IMR-90 (cell line): ENCODE results near the gene LAMA2. TPM values are rescaled to one million over a fixed set of nuclear protein-coding genes. Genes with fewer than 3 reads are reported as not detected.

Experiments used
- ATAC-seq: fragments of 200-7000 bp; cut with Tn5 transposase; 2 replicates; pipeline ENCODE4 v1.9.1; 2020; ENCODE audit warnings: low read depth, mild to moderate bottlenecking, moderate library complexity
- BruUV-seq: library from RNA; stranded (reverse); fragments of 400-500 nt; replicated peaks from 2 replicates; lab custom pipeline; 2021; lab: Mats Ljungman, UMichigan
- CTCF ChIA-PET: fragments of 300-600 bp; formaldehyde crosslinking; extraction: SDS; loops from one replicate; lab custom pipeline; 2021; ENCODE audit warnings: antibody characterized with exemption; lab: Yijun Ruan, JAX
- POLR2A ChIA-PET: fragments of 300-600 bp; sonication (Branson Sonifier 250); formaldehyde crosslinking; loops from one replicate; lab custom pipeline; 2022; ENCODE audit warnings: antibody characterized with exemption; ENCODE audit not compliant: unreplicated experiment; lab: Charles Lee
- DNase-seq: peaks from one replicate; pipeline ENCODE4 v3.0.0; 2013
- H2AFZ ChIP-seq: replicated peaks from 2 replicates; pipeline ENCODE3; 2013; ENCODE audit warnings: low read length, mild to moderate bottlenecking; ENCODE audit not compliant: poor library complexity
- H2AK5ac ChIP-seq: 2 replicates; pipeline ENCODE4 v1.6.1; 2013; ENCODE audit warnings: low read depth, low read length, inconsistent platforms
- H2AK9ac ChIP-seq: replicated peaks from 2 replicates; pipeline ENCODE3; 2013; ENCODE audit warnings: mild to moderate bottlenecking, low read depth, low read length, moderate library complexity; ENCODE audit not compliant: poor library complexity
- H2BK120ac ChIP-seq: 2 replicates; pipeline ENCODE4 v1.6.1; 2013; ENCODE audit warnings: low read depth, low read length, inconsistent platforms
- H2BK15ac ChIP-seq: 3 replicates; pipeline ENCODE4 v1.6.1; 2013; ENCODE audit warnings: low read depth, low read length, inconsistent platforms
- H2BK20ac ChIP-seq: 2 replicates; pipeline ENCODE4 v1.6.1; 2013; ENCODE audit warnings: low read depth, mild to moderate bottlenecking, inconsistent platforms, low read length, moderate library complexity
- H2BK5ac ChIP-seq: 2 replicates; pipeline ENCODE4 v1.6.1; 2013; ENCODE audit warnings: mild to moderate bottlenecking, low read depth, low read length, inconsistent platforms; ENCODE audit not compliant: poor library complexity, severe bottlenecking
- H3K14ac ChIP-seq: replicated peaks from 2 replicates; pipeline ENCODE4 v1.6.1; 2013; ENCODE audit warnings: low read depth, low read length, inconsistent platforms
- H3K18ac ChIP-seq: 2 replicates; pipeline ENCODE4 v1.6.1; 2013; ENCODE audit warnings: low read depth, low read length, control low read depth
- H3K23ac ChIP-seq: 2 replicates; pipeline ENCODE4 v1.6.1; 2013; ENCODE audit warnings: low read depth, low read length, inconsistent platforms
- H3K27ac ChIP-seq: 2 replicates; pipeline ENCODE4 v1.5.1; 2013; ENCODE audit warnings: mild to moderate bottlenecking, control low read depth, low read length; ENCODE audit not compliant: insufficient read depth
- H3K27me3 ChIP-seq: 2 replicates; pipeline ENCODE4 v1.6.1; 2013; ENCODE audit warnings: low read length; ENCODE audit not compliant: control insufficient read depth, insufficient read depth
- H3K36me3 ChIP-seq: 2 replicates; pipeline ENCODE4 v1.6.1; 2013; ENCODE audit warnings: low read length, mixed read lengths; ENCODE audit not compliant: control insufficient read depth, insufficient read depth
- H3K4ac ChIP-seq: 2 replicates; pipeline ENCODE4 v1.6.1; 2013; ENCODE audit warnings: low read depth, low read length, inconsistent platforms
- H3K4me1 ChIP-seq: 2 replicates; pipeline ENCODE4 v1.6.1; 2013; ENCODE audit warnings: low read length, mixed read lengths; ENCODE audit not compliant: control insufficient read depth, insufficient read depth
- H3K4me2 ChIP-seq: 2 replicates; pipeline ENCODE4 v1.6.1; 2013; ENCODE audit warnings: low read depth, mild to moderate bottlenecking, control low read depth, low read length, moderate library complexity
- H3K4me3 ChIP-seq: 2 replicates; pipeline ENCODE4 v1.5.1; 2013; ENCODE audit warnings: low read depth, mild to moderate bottlenecking, control low read depth, low read length, moderate library complexity; ENCODE audit not compliant: insufficient read depth
- H3K56ac ChIP-seq: 2 replicates; pipeline ENCODE4 v1.6.1; 2013; ENCODE audit warnings: low read length, inconsistent platforms; ENCODE audit not compliant: insufficient read depth; ENCODE audit errors: extremely low read depth
- H3K79me1 ChIP-seq, 2 experiments: 2 replicates each; pipeline ENCODE4 v1.6.1; 2013; ENCODE audit warnings: low read length in 2 of 2, inconsistent platforms in 1 of 2, low read depth in 1 of 2
- H3K9ac ChIP-seq: 2 replicates; pipeline ENCODE4 v1.6.1; 2013; ENCODE audit warnings: low read depth, low read length, control low read depth
- H3K9me1 ChIP-seq: 2 replicates; pipeline ENCODE4 v1.6.1; 2013; ENCODE audit warnings: low read length, inconsistent platforms; ENCODE audit not compliant: insufficient read depth
- H3K9me3 ChIP-seq: 2 replicates; pipeline ENCODE4 v1.6.1; 2013; ENCODE audit warnings: low read length; ENCODE audit not compliant: control insufficient read depth, insufficient read depth
- H4K20me1 ChIP-seq: 2 replicates; pipeline ENCODE4 v1.6.1; 2013; ENCODE audit warnings: low read length, inconsistent platforms; ENCODE audit not compliant: insufficient read depth
- H4K5ac ChIP-seq: 2 replicates; pipeline ENCODE4 v1.6.1; 2013; ENCODE audit warnings: mild to moderate bottlenecking, low read depth, low read length, control low read depth
- H4K8ac ChIP-seq, 2 experiments: 2 replicates each; pipeline ENCODE4 v1.6.1; 2013; ENCODE audit warnings: low read depth in 2 of 2, low read length in 2 of 2, control low read depth in 1 of 2, inconsistent platforms in 1 of 2
- H4K91ac ChIP-seq: 2 replicates; pipeline ENCODE4 v1.6.1; 2013; ENCODE audit warnings: low read depth, low read length, inconsistent platforms; ENCODE audit not compliant: insufficient read depth
- BHLHE40 ChIP-seq: fragments of 150-350 bp; IDR thresholded peaks from 2 replicates; pipeline ENCODE4 v1.6.1; 2016; ENCODE audit warnings: mild to moderate bottlenecking, low read depth, low read length
- CEBPB ChIP-seq: IDR thresholded peaks from 2 replicates; pipeline ENCODE4 v1.6.1; 2012; ENCODE audit warnings: low read depth, low read length, improper control_type of control experiment
- CTCF ChIP-seq: conservative IDR thresholded peaks from 2 replicates; pipeline ENCODE4 v1.5.1; 2012; ENCODE audit warnings: mild to moderate bottlenecking, low read depth, low read length, improper control_type of control experiment
- FOS ChIP-seq: fragments of 150-350 bp; IDR thresholded peaks from 2 replicates; pipeline ENCODE4 v1.6.1; 2016; ENCODE audit warnings: low read depth, low read length
- MAFK ChIP-seq: IDR thresholded peaks from 2 replicates; pipeline ENCODE4 v1.6.1; 2012; ENCODE audit warnings: low read depth, low read length, improper control_type of control experiment
- MAZ ChIP-seq: IDR thresholded peaks from 2 replicates; pipeline ENCODE4 v1.6.1; 2012; ENCODE audit warnings: low read depth, mild to moderate bottlenecking, low read length, improper control_type of control experiment, moderate library complexity, borderline replicate concordance
- MXI1 ChIP-seq: IDR thresholded peaks from 2 replicates; pipeline ENCODE4 v1.6.1; 2012; ENCODE audit warnings: low read depth, mild to moderate bottlenecking, low read length, moderate library complexity, borderline replicate concordance
- POLR2A ChIP-seq: IDR thresholded peaks from 2 replicates; pipeline ENCODE4 v1.6.1; 2012; ENCODE audit warnings: mild to moderate bottlenecking, low read depth, low read length
- RAD21 ChIP-seq: IDR thresholded peaks from 2 replicates; pipeline ENCODE4 v1.6.1; 2012; ENCODE audit warnings: low read length, improper control_type of control experiment
- RFX5 ChIP-seq: IDR thresholded peaks from 2 replicates; pipeline ENCODE4 v1.8.0; 2012; ENCODE audit warnings: low read depth, mild to moderate bottlenecking, low read length, moderate library complexity
- SMC3 ChIP-seq: fragments of 150-350 bp; IDR thresholded peaks from 2 replicates; pipeline ENCODE4 v1.6.1; 2016; ENCODE audit warnings: low read depth, mild to moderate bottlenecking, antibody characterized with exemption, low read length, moderate library complexity
- WGBS, 2 experiments: methylation state at CpG; one replicate each; pipeline versions ENCODE4 v1.1.5 to v1.1.7; 2013; ENCODE audit warnings: missing lambda C conversion rate in 2 of 2; ENCODE audit not compliant: insufficient read length in 1 of 2; ENCODE audit errors: extremely low coverage in 2 of 2; 5-methylcytosine and 5-hydroxymethylcytosine counted together
- dilution Hi-C: fragments of 300-500 bp; cut with HindIII; formaldehyde crosslinking; loops from one replicate; pipeline ENCODE4 v1.14.3; 2018; ENCODE audit warnings: low sequenced_read_pairs; ENCODE audit not compliant: unreplicated experiment
- in situ Hi-C: fragments of 300-500 bp; cut with MboI; formaldehyde crosslinking; loops from 3 replicates; pipeline ENCODE4 v1.14.3; 2019; ENCODE audit warnings: low sequenced_read_pairs, inconsistent platforms, mixed read lengths
- intact Hi-C: fragments of 100-400 bp; cut with micrococcal nuclease; formaldehyde crosslinking; loops from 2 replicates; pipeline ENCODE4 v1.10.0; 2022
- polyA plus RNA-seq, 3 experiments: library from polyadenylated mRNA; depleted of rRNA; stranded (reverse); fragments of >200 nt; gene quantifications; 2 replicates each; pipeline ENCODE4 v1.2.3, GENCODE V29; 2012; ENCODE audit warnings: low replicate concordance in 1 of 3
- total RNA-seq: library from RNA; depleted of rRNA; stranded (reverse); fragments of >200 nt; gene quantifications from 2 replicates; pipeline ENCODE4 v1.2.3, GENCODE V29; 2012
- TF ChIP-seq, protein P1 (sequence below): fragments of 150-350 bp; IDR thresholded peaks from 2 replicates; pipeline ENCODE4 v1.6.1; 2016; ENCODE audit warnings: low read depth, mild to moderate bottlenecking, low read length, moderate library complexity, borderline replicate concordance

The LAMA2 gene
- total and polyA plus RNA-seq, 2 of the 4 experiments (the other 2 are of a cell fraction): 9.9 to 13.3 TPM

DNA sequence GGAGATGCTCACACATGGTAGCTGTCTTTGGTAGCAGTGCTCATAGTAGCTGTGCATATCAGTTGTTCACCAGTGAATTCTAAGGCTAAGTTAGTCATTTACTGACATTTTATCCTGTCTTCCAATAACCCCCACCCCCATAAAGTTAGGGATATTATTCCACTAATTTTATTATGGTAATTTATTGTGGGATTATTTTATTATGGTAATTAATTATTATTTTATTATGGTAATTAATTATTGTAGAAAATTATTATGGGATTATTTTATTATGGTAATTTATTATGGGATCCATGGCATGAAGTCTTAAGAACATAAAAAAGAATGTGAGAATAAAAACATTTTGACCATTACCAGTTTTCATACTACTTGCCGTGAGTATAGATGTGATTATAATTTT is 406.5 kb downstream of the LAMA2 start:
- ATAC-seq (no peak), DNase-seq (no peak)
- Histone ChIP-seq H3K9ac (no peak overlapping the region), H3K27me3 (no peaks in the 10 kb centered on the region), H3K27ac (no peak overlapping the region), H3K4ac (no peak overlapping the region), H3K79me1 (no peaks in the 10 kb centered on the region), H2BK120ac (no peak overlapping the region), H3K56ac (no peak overlapping the region), H4K8ac (no peak overlapping the region), H3K23ac (no peak overlapping the region), H3K4me2 (no peak overlapping the region), H2AFZ (no peak overlapping the region), H4K5ac (no peak overlapping the region), H2BK5ac (no peak overlapping the region), H2AK5ac (no peak overlapping the region), H3K9me3 (no peaks in the 10 kb centered on the region), H2BK15ac (no peak overlapping the region), H4K20me1 (no peaks in the 10 kb centered on the region), H3K18ac (no peak overlapping the region), H3K4me1 (no peaks in the 10 kb centered on the region), H2BK20ac (no peak overlapping the region), H4K91ac (no peak overlapping the region), H3K14ac (no peak overlapping the region), H3K36me3 (no peaks in the 10 kb centered on the region), H3K4me3 (no peak overlapping the region), H2AK9ac (no peak overlapping the region), H3K9me1 (no peaks in the 10 kb centered on the region; the same call in 1 of the 2 replicates)
- ChIA-PET CTCF (no interaction called here), POLR2A (no interaction called here)
- dilution Hi-C loops (no loop called here), intact Hi-C loops (no loop called here), in situ Hi-C loops (no loop called here)
- TF ChIP-seq MXI1 (no peak), CTCF (no peak), SMC3 (no peak), RFX5 (no peak), MAZ (no peak), MAFK (no peak), POLR2A (no peak), FOS (no peak), RAD21 (no peak), BHLHE40 (no peak), CEBPB (no peak)
- TF ChIP-seq, protein P1, sequence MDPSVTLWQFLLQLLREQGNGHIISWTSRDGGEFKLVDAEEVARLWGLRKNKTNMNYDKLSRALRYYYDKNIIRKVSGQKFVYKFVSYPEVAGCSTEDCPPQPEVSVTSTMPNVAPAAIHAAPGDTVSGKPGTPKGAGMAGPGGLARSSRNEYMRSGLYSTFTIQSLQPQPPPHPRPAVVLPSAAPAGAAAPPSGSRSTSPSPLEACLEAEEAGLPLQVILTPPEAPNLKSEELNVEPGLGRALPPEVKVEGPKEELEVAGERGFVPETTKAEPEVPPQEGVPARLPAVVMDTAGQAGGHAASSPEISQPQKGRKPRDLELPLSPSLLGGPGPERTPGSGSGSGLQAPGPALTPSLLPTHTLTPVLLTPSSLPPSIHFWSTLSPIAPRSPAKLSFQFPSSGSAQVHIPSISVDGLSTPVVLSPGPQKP: no peak
- WGBS, 2 experiments: no CpG with 5 or more reads among the region's 1 CpG
- no TSS peak for BruUV-seq
